Neuronal stem cell (in vitro differentiated cells): ENCODE results near the gene HOXB1.
A peak's percentile ranks its signal among the peaks of the same experiment; 100 is the strongest.

ENCODE experiments used
- DNase-seq: peaks from one replicate; pipeline ENCODE4 v3.0.0-alpha.2; 2013; ENCODE audit warnings: low spot score
- H2AFZ ChIP-seq: one replicate; pipeline ENCODE4 v1.6.1; 2013; ENCODE audit warnings: mild to moderate bottlenecking, low read length, inconsistent platforms
- H2AK5ac ChIP-seq: 2 replicates; pipeline ENCODE4 v1.6.1; 2013; ENCODE audit warnings: low read depth, mild to moderate bottlenecking, inconsistent platforms, low read length, moderate library complexity, mixed read lengths
- H2BK120ac ChIP-seq: 2 replicates; pipeline ENCODE4 v1.6.1; 2013; ENCODE audit warnings: low read depth, mild to moderate bottlenecking, inconsistent platforms, low read length, moderate library complexity, mixed read lengths
- H2BK12ac ChIP-seq: one replicate; pipeline ENCODE4 v1.6.1; 2013; ENCODE audit warnings: low read length, inconsistent platforms
- H2BK15ac ChIP-seq: 2 replicates; pipeline ENCODE4 v1.6.1; 2013; ENCODE audit warnings: mild to moderate bottlenecking, low read length, inconsistent platforms, mixed read lengths
- H2BK5ac ChIP-seq: one replicate; pipeline ENCODE4 v1.6.1; 2013; ENCODE audit warnings: inconsistent platforms, mild to moderate bottlenecking, low read length, moderate library complexity
- H3K14ac ChIP-seq: one replicate; pipeline ENCODE4 v1.6.1; 2013; ENCODE audit warnings: low read length, inconsistent platforms
- H3K18ac ChIP-seq: 2 replicates; pipeline ENCODE4 v1.6.1; 2013; ENCODE audit warnings: low read length, inconsistent platforms
- H3K23ac ChIP-seq: 2 replicates; pipeline ENCODE4 v1.6.1; 2013; ENCODE audit warnings: low read depth, mild to moderate bottlenecking, mixed read lengths, low read length, inconsistent platforms; ENCODE audit not compliant: poor library complexity
- H3K27ac ChIP-seq: replicated peaks from 3 replicates; pipeline ENCODE4 v1.5.1; 2013; ENCODE audit warnings: low read length, inconsistent platforms
- H3K27me3 ChIP-seq, 3 experiments: 2 replicates each; pipeline ENCODE4 v1.6.1; 2013; ENCODE audit warnings: low read length in 3 of 3, mild to moderate bottlenecking in 2 of 3, inconsistent platforms in 1 of 3, low read depth in 1 of 3, mixed read lengths in 1 of 3, moderate library complexity in 1 of 3; ENCODE audit not compliant: control insufficient read depth in 3 of 3, insufficient read depth in 3 of 3
- H3K36me3 ChIP-seq, 2 donors: replicated peaks in 1 of 2; 2 replicates each; pipeline ENCODE4 v1.6.1; 2013; ENCODE audit warnings: low read length in 2 of 2; ENCODE audit not compliant: control insufficient read depth in 2 of 2, insufficient read depth in 2 of 2
- H3K4ac ChIP-seq: 2 replicates; pipeline ENCODE4 v1.6.1; 2013; ENCODE audit warnings: inconsistent platforms, mild to moderate bottlenecking, low read length, moderate library complexity
- H3K4me1 ChIP-seq, 2 donors: 1 replicate in 1 of 2; 2 replicates in 1 of 2; pipeline ENCODE4 v1.6.1; 2013; ENCODE audit warnings: low read length in 2 of 2, low read depth in 1 of 2; ENCODE audit not compliant: control insufficient read depth in 2 of 2, insufficient read depth in 1 of 2
- H3K4me2 ChIP-seq: one replicate; pipeline ENCODE4 v1.6.1; 2013; ENCODE audit warnings: mild to moderate bottlenecking, low read length, inconsistent platforms; ENCODE audit not compliant: insufficient read depth, poor library complexity, severe bottlenecking
- H3K4me3 ChIP-seq, 2 donors: 2 replicates each; pipeline ENCODE4 v1.5.1; 2013; ENCODE audit warnings: low read length in 2 of 2, mild to moderate bottlenecking in 2 of 2, inconsistent platforms in 1 of 2, moderate library complexity in 1 of 2
- H3K79me1 ChIP-seq: one replicate; pipeline ENCODE4 v1.6.1; 2013; ENCODE audit warnings: low read depth, mild to moderate bottlenecking, inconsistent platforms, low read length, moderate library complexity
- H3K9ac ChIP-seq: one replicate; pipeline ENCODE4 v1.6.1; 2013; ENCODE audit warnings: mild to moderate bottlenecking, low read depth, low read length, inconsistent platforms; ENCODE audit not compliant: poor library complexity
- H3K9me3 ChIP-seq, 2 donors: replicated peaks in 1 of 2; 2 replicates each; pipeline versions ENCODE3 to v1.6.1; 2013; ENCODE audit warnings: low read length in 2 of 2, mild to moderate bottlenecking in 2 of 2, inconsistent platforms in 1 of 2, low read depth in 1 of 2, mixed read lengths in 1 of 2, moderate library complexity in 1 of 2; ENCODE audit not compliant: control insufficient read depth in 2 of 2, insufficient read depth in 1 of 2
- H4K8ac ChIP-seq: one replicate; pipeline ENCODE4 v1.6.1; 2013; ENCODE audit warnings: low read depth, mild to moderate bottlenecking, inconsistent platforms, low read length, moderate library complexity
- H4K91ac ChIP-seq: one replicate; pipeline ENCODE4 v1.6.1; 2013; ENCODE audit warnings: low read length, low read depth, mild to moderate bottlenecking, inconsistent platforms; ENCODE audit not compliant: poor library complexity
- WGBS, 2 donors: extraction: QIAGEN DNeasy Blood & Tissue Kit; methylation state at CpG; one replicate each; pipeline ENCODE4 v1.1.7; 2013; ENCODE audit warnings: missing lambda C conversion rate in 2 of 2, mixed read lengths in 1 of 2; ENCODE audit not compliant: insufficient read length in 2 of 2, insufficient replicate concordance in 1 of 2; ENCODE audit errors: extremely low coverage in 2 of 2; 5-methylcytosine and 5-hydroxymethylcytosine counted together

HOXB1 gene

GRCh38 chr17:48555258-48556228 lies 24.7 kb upstream of the HOXB1 start:
- Histone ChIP-seq H3K27me3 (peaks cover 66 to 98% (median 90%) of the 10 kb centered on the region in 3 experiments), H4K91ac (no peak overlapping the region), H3K27ac (no peak overlapping the region), H2AFZ (no peak overlapping the region), H3K4me3 (peak overlapping the region in 1 of 2 donors; percentile 20), H3K79me1 (peaks cover 2% of the 10 kb centered on the region), H3K36me3 (no peaks in the 10 kb centered on the region), H2BK12ac (no peak overlapping the region), H3K4me2 (no peak overlapping the region), H3K14ac (no peak overlapping the region), H3K4ac (no peak overlapping the region), H3K18ac (no peak overlapping the region), H3K9me3 (peaks cover 0 to 2% of the 10 kb centered on the region in 2 donors), H2BK15ac (no peak overlapping the region), H2BK120ac (no peak overlapping the region), H3K4me1 (no peaks in the 10 kb centered on the region), H3K23ac (no peak overlapping the region), H3K9ac (no peak overlapping the region), H2BK5ac (no peak overlapping the region), H2AK5ac (no peak overlapping the region), H4K8ac (no peak overlapping the region)
- WGBS, 2 donors: no CpG with 5 or more reads among the region's 36 CpGs
- DNase-seq: no peak

- Histone ChIP-seq H3K9ac (no peak overlapping the region), H3K79me1 (peaks cover 2% of the 10 kb centered on the region), H3K4ac (no peak overlapping the region), H3K4me1 (no peaks in the 10 kb centered on the region), H2BK12ac (no peak overlapping the region), H3K4me2 (no peak overlapping the region), H3K36me3 (no peaks in the 10 kb centered on the region), H3K27ac (no peak overlapping the region), H2BK5ac (no peak overlapping the region), H4K91ac (no peak overlapping the region), H3K14ac (no peak overlapping the region), H2BK15ac (no peak overlapping the region), H4K8ac (no peak overlapping the region), H3K27me3 (peaks cover 69 to 98% (median 87%) of the 10 kb centered on the region in 3 experiments), H3K23ac (no peak overlapping the region), H3K18ac (no peak overlapping the region), H2AFZ (peak overlapping the region; percentile 59), H3K4me3 (peak overlapping the region in 1 of 2 donors; percentile 38), H2AK5ac (no peak overlapping the region), H2BK120ac (no peak overlapping the region), H3K9me3 (peaks cover 0 to 2% of the 10 kb centered on the region in 2 donors)
- DNase-seq: no peak
- WGBS, 2 donors: no CpG with 5 or more reads among the region's 44 CpGs
Observed at GRCh38 chr17:48554412-48555257, 23.8 kb upstream of the HOXB1 start.

GRCh38 chr17:48553826-48554225 lies 23.0 kb upstream of the HOXB1 start:
- H3K27me3 ChIP-seq: peaks cover 66 to 96% (median 87%) of the 10 kb centered on the region in 3 experiments
- no peak overlapping the region for H2AFZ ChIP-seq
- H3K4me3 ChIP-seq: no peak overlapping the region
- no CpG with 5 or more reads among the region's 1 CpG for WGBS, 2 donors
- H3K4ac ChIP-seq: no peak overlapping the region
- no peak for DNase-seq
- no peak overlapping the region for H3K23ac ChIP-seq
- H3K14ac ChIP-seq: no peak overlapping the region
- H3K18ac ChIP-seq: no peak overlapping the region
- H2BK12ac ChIP-seq: no peak overlapping the region
- H3K27ac ChIP-seq: no peak overlapping the region
- H4K91ac ChIP-seq: no peak overlapping the region
- no peak overlapping the region for H3K4me2 ChIP-seq
- H3K4me1 ChIP-seq: no peaks in the 10 kb centered on the region
- no peaks in the 10 kb centered on the region for H3K36me3 ChIP-seq
- H2BK120ac ChIP-seq: no peak overlapping the region
- H4K8ac ChIP-seq: no peak overlapping the region
- H2AK5ac ChIP-seq: no peak overlapping the region
- H3K9ac ChIP-seq: no peak overlapping the region
- peaks cover 2% of the 10 kb centered on the region for H3K79me1 ChIP-seq
- H3K9me3 ChIP-seq: peaks cover 0 to 4% of the 10 kb centered on the region in 2 donors
- H2BK15ac ChIP-seq: no peak overlapping the region
- H2BK5ac ChIP-seq: no peak overlapping the region

GRCh38 chr17:48553190-48553547 lies 22.4 kb upstream of the HOXB1 start:
- WGBS, 2 donors: no CpG with 5 or more reads among the region's 5 CpGs
- Histone ChIP-seq H4K91ac (no peak overlapping the region), H3K23ac (no peak overlapping the region), H4K8ac (no peak overlapping the region), H2AFZ (no peak overlapping the region), H2BK120ac (no peak overlapping the region), H3K4me2 (no peak overlapping the region), H2BK5ac (no peak overlapping the region), H3K79me1 (peaks cover 2% of the 10 kb centered on the region), H2AK5ac (no peak overlapping the region), H3K9me3 (peaks cover 0 to 6% of the 10 kb centered on the region in 2 donors), H3K14ac (no peak overlapping the region), H2BK15ac (no peak overlapping the region), H3K36me3 (no peaks in the 10 kb centered on the region), H3K4me1 (no peaks in the 10 kb centered on the region), H2BK12ac (no peak overlapping the region), H3K18ac (no peak overlapping the region), H3K27ac (no peak overlapping the region), H3K4ac (no peak overlapping the region), H3K9ac (no peak overlapping the region), H3K4me3 (no peak overlapping the region), H3K27me3 (peaks cover 64 to 95% (median 87%) of the 10 kb centered on the region in 3 experiments)
- DNase-seq: no peak
